ENCODE measurements around the gene ITPRIPL2.

- no peak for TF ChIP-seq EZH2 (IDR thresholded peaks at IDR 0.05)
- TF ChIP-seq MAX (IDR thresholded peaks at IDR 0.05), result no peak
- TF ChIP-seq CTCF (IDR thresholded peaks at IDR 0.05 in 2 of 3, conservative IDR thresholded peaks at IDR 0.05 in 1 of 3; ENCODE audit: borderline replicate concordance in 1 of 3, insufficient read depth in 1 of 3, low read depth in 2 of 3, low read length in 2 of 3), result no peak
- no peak for TF ChIP-seq POLR2A (IDR thresholded peaks at IDR 0.05; ENCODE audit: borderline replicate concordance, extremely low read depth, insufficient read depth, insufficient read length)
- TF ChIP-seq POLR2AphosphoS5 (IDR thresholded peaks at IDR 0.05; ENCODE audit: low read depth, low read length), result no peak
- TF ChIP-seq ATF3 (IDR thresholded peaks at IDR 0.05), result no peak
- no peak for TF ChIP-seq REST (IDR thresholded peaks at IDR 0.05; ENCODE audit: low read depth)
- no peak for TF ChIP-seq SP1 (IDR thresholded peaks at IDR 0.05; ENCODE audit: low read depth)
- no peak for TF ChIP-seq ZNF274 (IDR thresholded peaks at IDR 0.05; ENCODE audit: low read depth, low read length)
- no peak for TF ChIP-seq RAD21 (IDR thresholded peaks at IDR 0.05; ENCODE audit: low read depth)
- no peak for TF ChIP-seq YY1 (IDR thresholded peaks at IDR 0.05; ENCODE audit: extremely low read depth, insufficient replicate concordance, low read depth, low read length)
Measured at GRCh38 chr16:19170043-19170655, 56.4 kb downstream of the ITPRIPL2 start.

Data from HCT116 (cell line).